H1 (cell line): ENCODE results near the gene AAMP. TPM values are rescaled to one million over a fixed set of nuclear protein-coding genes. Genes with fewer than 3 reads are reported as not detected.

Experiments
- ASH2L ChIP-seq: fragments of 200-600, 300-600 bp; sonication (generic); IDR thresholded peaks from one replicate; pipeline ENCODE4 v1.7.1; 2017; ENCODE audit warnings: low read length
- BACH1 ChIP-seq: IDR thresholded peaks from 2 replicates; pipeline ENCODE4 v1.6.1; 2012; ENCODE audit warnings: low read length, improper control_type of control experiment
- BCL11A ChIP-seq, 2 experiments: IDR thresholded peaks; one replicate each; pipeline ENCODE4 v1.6.1; 2011; ENCODE audit warnings: low read depth in 2 of 2, low read length in 2 of 2, mild to moderate bottlenecking in 2 of 2
- CHD2 ChIP-seq: IDR thresholded peaks from 2 replicates; pipeline ENCODE4 v1.6.1; 2012; ENCODE audit warnings: low read length, improper control_type of control experiment
- GABPA ChIP-seq: IDR thresholded peaks from 2 replicates; pipeline ENCODE4 v1.6.1; 2011; ENCODE audit warnings: mild to moderate bottlenecking, low read length, moderate library complexity, borderline replicate concordance; ENCODE audit not compliant: insufficient read depth
- HDAC2 ChIP-seq, 2 experiments: fragments of 300-600 bp in 1 of 2; sonication (generic) in 1 of 2; IDR thresholded peaks; 2 replicates each; pipeline ENCODE4 v1.6.1; 2011 to 2012; ENCODE audit warnings: low read depth in 2 of 2, low read length in 2 of 2, mild to moderate bottlenecking in 2 of 2, moderate library complexity in 2 of 2, borderline replicate concordance in 1 of 2, inconsistent platforms in 1 of 2
- JUND ChIP-seq: IDR thresholded peaks from 2 replicates; pipeline ENCODE4 v1.6.1; 2011; ENCODE audit warnings: mild to moderate bottlenecking, improper control_type of control experiment, low read length
- PHF8 ChIP-seq: fragments of 200-600 bp; sonication (generic); conservative IDR thresholded peaks from 2 replicates; pipeline ENCODE4 v1.7.1; 2012; ENCODE audit warnings: low read depth, mild to moderate bottlenecking, inconsistent platforms, low read length, moderate library complexity
- POLR2A ChIP-seq, 2 experiments: IDR thresholded peaks; 1 replicate in 1 of 2; 2 replicates in 1 of 2; pipeline ENCODE4 v1.6.1; 2011; ENCODE audit warnings: low read depth in 2 of 2, low read length in 2 of 2, mild to moderate bottlenecking in 2 of 2; ENCODE audit errors: control extremely low read depth in 1 of 2
- POLR2AphosphoS5 ChIP-seq: IDR thresholded peaks from 2 replicates; pipeline ENCODE4 v1.6.1; 2011; ENCODE audit warnings: low read depth, low read length
- POU5F1 ChIP-seq: IDR thresholded peaks from 2 replicates; pipeline ENCODE4 v1.6.1; 2011; ENCODE audit warnings: low read depth, mild to moderate bottlenecking, low read length, moderate library complexity
- SIN3A ChIP-seq, 2 experiments: IDR thresholded peaks in 1 of 2; conservative IDR thresholded peaks in 1 of 2; 2 replicates each; pipeline ENCODE4 v1.6.1; 2011 to 2012; ENCODE audit warnings: low read length in 2 of 2, improper control_type of control experiment in 1 of 2, low read depth in 1 of 2, mild to moderate bottlenecking in 1 of 2
- TBP ChIP-seq: IDR thresholded peaks from 2 replicates; pipeline ENCODE4 v1.6.1; 2011; ENCODE audit warnings: low read depth, low read length, improper control_type of control experiment
- TEAD4 ChIP-seq: IDR thresholded peaks from 2 replicates; pipeline ENCODE4 v1.6.1; 2012; ENCODE audit warnings: low read depth, low read length, inconsistent platforms, mixed read lengths
- YY1 ChIP-seq: IDR thresholded peaks from 2 replicates; pipeline ENCODE4 v1.6.1; 2011; ENCODE audit warnings: low read depth, mild to moderate bottlenecking, low read length
- ZNF274 ChIP-seq: IDR thresholded peaks from 2 replicates; pipeline ENCODE4 v1.7.0; 2012; ENCODE audit warnings: low read length, borderline replicate concordance; ENCODE audit errors: extremely low read depth
- polyA plus RNA-seq, 7 experiments: library from polyadenylated mRNA; depleted of rRNA in 3 of 7; stranded (reverse) in 5 of 7; unstranded in 2 of 7; fragments of >200 nt in 5 of 7; fragments of 200-250 nt in 2 of 7; gene quantifications; 1 replicate in 5 of 7; 2 replicates in 1 of 7; 4 replicates in 1 of 7; pipeline versions ENCODE4 v1.2.1 to v1.2.3, GENCODE V29; 2011 to 2013; ENCODE audit warnings: missing spikeins in 2 of 7, mixed read lengths in 2 of 7
- total RNA-seq: library from RNA; stranded (reverse); fragmentation: NEBNext Ultra II Directional; extraction: Animal tissue kit (Norgen Biotek cat#: 25700); gene quantifications from 2 replicates; pipeline ENCODE4 v1.2.1, GENCODE V29; 2021
- TF ChIP-seq, protein P1 (sequence below): IDR thresholded peaks from 2 replicates; pipeline ENCODE4 v1.6.1; 2012; ENCODE audit warnings: inconsistent platforms

The AAMP gene
- total and polyA plus RNA-seq, 2 of the 8 experiments (the other 6 are each of a cell fraction or from before 2014, with no cell fraction given), result 119 to 125 TPM

DNA sequence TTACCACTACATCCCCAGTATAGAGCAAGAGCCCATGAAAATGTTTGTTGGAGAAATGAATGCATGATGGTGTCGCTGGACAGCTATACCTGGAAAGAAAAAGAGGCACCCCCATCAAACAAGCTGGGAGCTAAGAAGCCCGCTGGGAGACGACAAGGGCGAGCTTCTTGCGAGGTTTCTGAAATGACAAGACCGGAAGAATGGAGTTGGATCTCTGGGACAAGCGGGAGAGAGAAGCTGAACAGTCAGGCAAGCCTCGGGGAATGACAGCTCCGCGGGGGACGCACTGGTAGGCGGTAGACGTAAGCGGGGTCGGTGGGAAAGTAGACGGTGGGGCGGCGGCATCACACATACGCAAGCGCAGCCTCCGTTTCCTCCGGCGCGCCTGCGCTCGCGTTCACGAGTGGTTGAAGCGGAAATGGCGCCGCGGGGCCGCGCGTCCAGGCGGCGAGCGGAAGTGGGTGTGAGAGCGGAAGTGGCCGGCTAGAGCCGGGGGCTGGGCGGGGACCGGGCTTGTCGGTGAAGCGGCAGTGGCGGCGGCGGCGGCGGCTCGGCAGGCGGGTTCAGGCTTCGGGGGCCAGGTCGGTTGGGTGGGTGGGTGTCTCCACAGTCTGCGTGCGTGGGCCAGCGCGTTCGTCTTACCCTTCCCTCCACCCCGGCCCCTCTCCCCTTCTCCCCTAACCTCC lies 53.1 kb downstream of the AAMP start, which contains the start of gene ARPC2 (continued):
- TF ChIP-seq GABPA (peak; percentile 78; the same call in 1 of the 2 replicates), POU5F1 (no peak), ZNF274 (no peak), TEAD4 (0 out of 2 replicates have a peak, but pooled peaks have one; percentile 19), BCL11A (IDR thresholded peaks at IDR 0.05; ENCODE audit: low read depth in 2 of 2, low read length in 2 of 2) (no peak), PHF8 (peak; percentile 48), BACH1 (peak; percentile 94), TBP (peak; percentile 38; the same call in 1 of the 2 replicates), POLR2A (IDR thresholded peaks at IDR 0.05; ENCODE audit: control extremely low read depth in 1 of 2, low read depth in 2 of 2, low read length in 2 of 2) (peak in 1 of 2 experiments; percentile 79; a peak in 2 of 3 replicates), HDAC2 (IDR thresholded peaks at IDR 0.05; ENCODE audit: borderline replicate concordance in 1 of 2, low read depth in 2 of 2, low read length in 2 of 2) (peak; percentile 96 to 98; a peak in 3 of 4 replicates), CHD2 (no peak; the same call in 1 of the 2 replicates), JUND (no peak), YY1 (peak; percentile 82; the same call in 1 of the 2 replicates), POLR2AphosphoS5 (peak; percentile 33; the same call in 1 of the 2 replicates), ASH2L (peak; percentile 75), SIN3A (conservative IDR thresholded peaks at IDR 0.05 in 1 of 2, IDR thresholded peaks at IDR 0.05 in 1 of 2; ENCODE audit: low read depth in 1 of 2, low read length in 2 of 2) (peak; percentile 92 to 97)
- TF ChIP-seq, protein P1, sequence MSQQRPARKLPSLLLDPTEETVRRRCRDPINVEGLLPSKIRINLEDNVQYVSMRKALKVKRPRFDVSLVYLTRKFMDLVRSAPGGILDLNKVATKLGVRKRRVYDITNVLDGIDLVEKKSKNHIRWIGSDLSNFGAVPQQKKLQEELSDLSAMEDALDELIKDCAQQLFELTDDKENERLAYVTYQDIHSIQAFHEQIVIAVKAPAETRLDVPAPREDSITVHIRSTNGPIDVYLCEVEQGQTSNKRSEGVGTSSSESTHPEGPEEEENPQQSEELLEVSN, result no peak
